HL-60 (cell line): ENCODE measurements around the gene ZBTB2.

Experiments used
- DNase-seq, 2 experiments: peaks; one replicate each; pipeline ENCODE4 v3.0.0-alpha.2; 2010 to 2020; ENCODE audit warnings: low read depth in 1 of 2, low spot score in 1 of 2
- H3K27ac ChIP-seq: fragments of 250-450 bp; sonication (Bioruptor Pico); replicated peaks from 2 replicates; pipeline ENCODE4 v1.5.1; 2020; ENCODE audit warnings: mild to moderate bottlenecking, moderate library complexity
- H3K27me3 ChIP-seq: fragments of 250-450 bp; sonication (Bioruptor Pico); 2 replicates; pipeline ENCODE4 v1.5.1; 2021; ENCODE audit warnings: mild to moderate bottlenecking, moderate library complexity; ENCODE audit not compliant: insufficient read depth, poor library complexity, severe bottlenecking
- H3K4me3 ChIP-seq: replicated peaks from 2 replicates; pipeline ENCODE4 v1.5.1; 2011; ENCODE audit warnings: mild to moderate bottlenecking, control low read depth, low read length; ENCODE audit not compliant: insufficient read depth
- CTCF ChIP-seq: IDR thresholded peaks from one replicate; pipeline ENCODE4 v1.5.1; 2011; ENCODE audit warnings: low read length, control low read depth, inconsistent platforms; ENCODE audit not compliant: insufficient read depth
- GABPA ChIP-seq: IDR thresholded peaks from 2 replicates; pipeline ENCODE4 v1.6.1; 2012; ENCODE audit warnings: low read depth
- POLR2AphosphoS5 ChIP-seq: IDR thresholded peaks from 2 replicates; pipeline ENCODE4 v1.6.1; 2012; ENCODE audit warnings: low read depth
- SPI1 ChIP-seq: IDR thresholded peaks from 2 replicates; pipeline ENCODE4 v1.6.1; 2012; ENCODE audit warnings: low read depth, mild to moderate bottlenecking, borderline replicate concordance
- TF ChIP-seq, protein P1 (sequence below): IDR thresholded peaks from 2 replicates; pipeline ENCODE4 v1.6.1; 2012; ENCODE audit warnings: low read depth; ENCODE audit not compliant: insufficient replicate concordance

Gene ZBTB2

DNA sequence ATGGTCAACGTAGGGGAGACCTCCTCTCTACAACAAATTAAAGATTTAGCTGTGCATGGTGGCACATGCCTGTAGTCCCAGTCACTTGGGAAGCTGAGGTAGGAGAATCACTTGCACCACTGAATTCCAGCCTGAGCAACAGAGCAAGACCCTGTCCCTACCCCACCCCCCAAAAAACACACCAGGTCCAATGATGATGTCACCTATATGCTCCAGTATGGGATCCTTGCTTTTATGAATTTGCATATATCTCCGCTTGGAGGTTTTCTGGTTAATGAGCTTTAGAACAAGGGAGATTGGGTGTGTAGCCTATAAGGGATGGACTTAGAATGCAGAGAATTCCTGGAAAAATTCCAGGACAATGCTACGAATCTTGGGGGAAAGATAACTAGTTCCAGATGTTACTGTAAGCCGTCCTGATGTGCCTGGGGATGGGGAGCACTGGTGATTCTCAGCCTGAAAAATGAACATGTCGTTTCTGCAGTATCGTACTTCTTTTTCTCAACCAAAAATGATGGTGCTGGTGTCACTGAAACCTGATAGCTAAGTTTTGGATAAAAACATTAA lies 61.1 kb downstream of the ZBTB2 start:
- TF ChIP-seq SPI1 (no peak), CTCF (no peak), GABPA (no peak), POLR2AphosphoS5 (no peak)
- TF ChIP-seq, protein P1, sequence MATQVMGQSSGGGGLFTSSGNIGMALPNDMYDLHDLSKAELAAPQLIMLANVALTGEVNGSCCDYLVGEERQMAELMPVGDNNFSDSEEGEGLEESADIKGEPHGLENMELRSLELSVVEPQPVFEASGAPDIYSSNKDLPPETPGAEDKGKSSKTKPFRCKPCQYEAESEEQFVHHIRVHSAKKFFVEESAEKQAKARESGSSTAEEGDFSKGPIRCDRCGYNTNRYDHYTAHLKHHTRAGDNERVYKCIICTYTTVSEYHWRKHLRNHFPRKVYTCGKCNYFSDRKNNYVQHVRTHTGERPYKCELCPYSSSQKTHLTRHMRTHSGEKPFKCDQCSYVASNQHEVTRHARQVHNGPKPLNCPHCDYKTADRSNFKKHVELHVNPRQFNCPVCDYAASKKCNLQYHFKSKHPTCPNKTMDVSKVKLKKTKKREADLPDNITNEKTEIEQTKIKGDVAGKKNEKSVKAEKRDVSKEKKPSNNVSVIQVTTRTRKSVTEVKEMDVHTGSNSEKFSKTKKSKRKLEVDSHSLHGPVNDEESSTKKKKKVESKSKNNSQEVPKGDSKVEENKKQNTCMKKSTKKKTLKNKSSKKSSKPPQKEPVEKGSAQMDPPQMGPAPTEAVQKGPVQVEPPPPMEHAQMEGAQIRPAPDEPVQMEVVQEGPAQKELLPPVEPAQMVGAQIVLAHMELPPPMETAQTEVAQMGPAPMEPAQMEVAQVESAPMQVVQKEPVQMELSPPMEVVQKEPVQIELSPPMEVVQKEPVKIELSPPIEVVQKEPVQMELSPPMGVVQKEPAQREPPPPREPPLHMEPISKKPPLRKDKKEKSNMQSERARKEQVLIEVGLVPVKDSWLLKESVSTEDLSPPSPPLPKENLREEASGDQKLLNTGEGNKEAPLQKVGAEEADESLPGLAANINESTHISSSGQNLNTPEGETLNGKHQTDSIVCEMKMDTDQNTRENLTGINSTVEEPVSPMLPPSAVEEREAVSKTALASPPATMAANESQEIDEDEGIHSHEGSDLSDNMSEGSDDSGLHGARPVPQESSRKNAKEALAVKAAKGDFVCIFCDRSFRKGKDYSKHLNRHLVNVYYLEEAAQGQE, result no peak

GRCh38 chr6:151327101-151327500 lies 64.3 kb downstream of the ZBTB2 start:
- Histone ChIP-seq H3K27ac (no peak overlapping the region), H3K27me3 (peaks cover 33% of the 10 kb centered on the region), H3K4me3 (no peak overlapping the region)
- DNase-seq, result no peak
- TF ChIP-seq CTCF (no peak), GABPA (no peak), SPI1 (no peak), POLR2AphosphoS5 (no peak)
- TF ChIP-seq, protein P1, result no peak

More for the DNA sequence above, 61.1 kb downstream of the ZBTB2 start:
- H3K4me3 ChIP-seq, result no peak overlapping the region
- DNase-seq, result no peak
- no peak overlapping the region for H3K27ac ChIP-seq
- H3K27me3 ChIP-seq, result peaks cover 24% of the 10 kb centered on the region

DNA sequence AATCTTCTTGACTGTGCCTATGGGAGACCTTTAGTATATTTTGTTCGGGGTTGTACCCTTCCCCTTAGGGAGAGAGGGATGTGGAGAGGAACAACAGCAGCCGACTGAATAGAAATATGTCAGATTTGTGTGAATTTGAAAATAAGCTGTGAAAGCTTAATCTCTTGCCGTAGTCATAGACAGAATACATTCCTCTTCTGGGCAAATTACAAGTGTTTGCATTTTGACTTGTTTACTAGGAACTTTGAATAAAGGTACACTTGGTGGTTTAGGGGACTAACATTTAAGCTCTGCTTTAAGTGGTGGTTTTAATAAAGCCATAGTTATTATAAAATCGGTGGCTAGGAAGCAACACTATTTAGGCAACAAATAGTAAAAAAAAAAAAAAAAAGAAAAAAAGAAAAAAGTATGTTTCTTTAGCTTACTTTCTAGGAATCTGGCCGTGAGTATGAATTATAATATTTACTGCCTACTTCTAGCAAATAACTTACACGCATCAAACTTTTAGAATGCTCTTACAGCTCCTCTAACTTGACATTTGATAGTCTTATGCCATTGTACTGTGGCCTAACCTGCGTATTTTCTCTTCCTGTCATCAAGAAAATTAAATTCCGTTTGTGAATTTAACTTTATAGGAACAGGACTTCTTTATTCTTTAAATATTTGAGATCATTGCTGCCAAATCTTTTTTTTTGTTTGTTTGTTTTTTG lies 65.1 kb downstream of the ZBTB2 start:
- TF ChIP-seq POLR2AphosphoS5, result no peak
- TF ChIP-seq SPI1, result no peak
- H3K4me3 ChIP-seq, result no peak overlapping the region
- H3K27ac ChIP-seq, result no peak overlapping the region

GRCh38 chr6:151325075-151326050 lies 66.0 kb downstream of the ZBTB2 start:
- no peak overlapping the region for H3K27ac ChIP-seq
- peak overlapping the region; percentile 9 for H3K4me3 ChIP-seq
- DNase-seq, result no peak
- TF ChIP-seq CTCF (no peak), GABPA (no peak), POLR2AphosphoS5 (no peak), SPI1 (no peak)
- TF ChIP-seq, protein P1, result no peak
- H3K27me3 ChIP-seq, result peaks cover 30% of the 10 kb centered on the region

More for the DNA sequence above, 65.1 kb downstream of the ZBTB2 start:
- H3K27me3 ChIP-seq, result peaks cover 31% of the 10 kb centered on the region
- no peak for DNase-seq
